GM12864 (cell line): ENCODE measurements around the gene EGFR.

Source experiments
- DNase-seq: peaks from one replicate; pipeline ENCODE4 v3.0.0-alpha.2; 2011; ENCODE audit warnings: low read depth
- H3K4me3 ChIP-seq: 2 replicates; pipeline ENCODE4 v1.5.1; 2011; ENCODE audit warnings: mild to moderate bottlenecking, low read depth, low read length, control low read depth
- CTCF ChIP-seq: IDR thresholded peaks from 2 replicates; pipeline ENCODE4 v1.5.1; 2011; ENCODE audit warnings: low read depth, mild to moderate bottlenecking, moderate library complexity, low read length, control low read depth, inconsistent platforms; ENCODE audit errors: missing control alignments

EGFR gene

DNA sequence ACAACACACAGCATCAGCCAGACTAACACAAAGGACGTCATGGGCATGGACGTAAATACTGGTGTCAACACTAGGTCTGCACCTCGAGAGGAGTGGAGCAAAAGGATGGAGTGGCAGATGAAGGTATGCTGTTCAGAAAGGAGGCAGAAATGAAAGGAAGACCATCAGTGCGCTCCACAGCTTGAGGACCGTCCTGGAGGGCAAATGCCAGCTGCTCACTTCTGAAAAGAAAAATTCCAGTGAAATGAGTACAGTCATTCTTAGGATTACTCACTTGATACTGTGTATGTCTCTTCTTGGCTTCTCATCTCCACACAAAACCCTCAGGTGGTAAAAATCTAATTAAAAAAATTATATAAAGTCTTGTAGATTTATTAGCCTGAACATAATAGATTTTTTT lies 44.8 kb downstream of the EGFR start:
- TF ChIP-seq CTCF, result no peak
- no peak overlapping the region for H3K4me3 ChIP-seq
- no peak for DNase-seq

- H3K4me3 ChIP-seq, result no peak overlapping the region
- DNase-seq, result no peak
- no peak for TF ChIP-seq CTCF
These were observed 46.3 kb downstream of the EGFR start for GRCh38 chr7:55065079-55065478.

DNA sequence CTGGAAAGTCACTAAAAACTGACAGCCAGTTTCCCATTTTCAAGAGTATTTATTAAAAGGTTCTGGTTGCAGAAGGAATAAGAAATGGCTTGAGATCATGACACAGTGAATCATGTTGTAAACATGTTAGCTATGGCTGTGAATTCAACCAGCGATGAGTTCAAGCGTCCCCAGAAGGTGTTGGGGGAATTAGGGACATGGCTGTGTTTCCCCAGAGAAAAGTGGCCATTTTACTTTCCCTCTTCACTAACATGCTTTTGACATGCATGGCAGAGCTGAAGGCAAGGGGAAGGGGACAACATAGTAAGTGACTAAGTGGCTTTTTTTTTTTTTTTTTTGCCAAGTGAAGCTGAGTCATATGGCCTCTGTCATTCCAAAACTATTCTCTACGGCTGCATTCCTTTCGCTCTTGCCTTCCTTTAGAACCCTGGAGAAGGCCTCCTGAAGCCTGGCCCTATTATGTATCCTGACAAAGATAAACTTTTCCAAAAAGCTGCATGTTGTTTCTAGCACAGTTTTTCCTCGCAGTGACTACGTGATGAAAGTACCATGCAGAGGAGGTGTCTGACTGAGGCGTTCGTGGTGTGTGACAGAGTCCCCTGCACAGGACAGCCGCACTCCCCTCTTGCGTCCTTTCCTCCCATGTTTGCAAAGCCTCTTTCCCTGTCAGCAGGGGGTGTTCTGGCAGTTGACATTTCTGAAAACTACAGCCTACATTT lies 46.9 kb downstream of the EGFR start:
- no peak for TF ChIP-seq CTCF
- H3K4me3 ChIP-seq, result no peak overlapping the region

GRCh38 chr7:55066524-55066923 lies 47.7 kb downstream of the EGFR start:
- no peak overlapping the region for H3K4me3 ChIP-seq
- no peak for TF ChIP-seq CTCF
- no peak for DNase-seq

More for the DNA sequence above, 46.9 kb downstream of the EGFR start:
- DNase-seq, result no peak

- no peak for DNase-seq
- no peak for TF ChIP-seq CTCF
- no peak overlapping the region for H3K4me3 ChIP-seq
These were observed 48.1 kb downstream of the EGFR start for GRCh38 chr7:55066938-55067337.

- TF ChIP-seq CTCF, result no peak
These were observed 48.9 kb downstream of the EGFR start for GRCh38 chr7:55067748-55068147.

GRCh38 chr7:55069271-55069792 lies 50.5 kb downstream of the EGFR start:
- no peak for DNase-seq
- no peak overlapping the region for H3K4me3 ChIP-seq
- TF ChIP-seq CTCF, result no peak

More at GRCh38 chr7:55067748-55068147, 48.9 kb downstream of the EGFR start:
- no peak for DNase-seq
- no peak overlapping the region for H3K4me3 ChIP-seq
